Large intestine (tissue), 3 donors: ENCODE measurements around the gene GPR61. TPM values are rescaled to one million over a fixed set of nuclear protein-coding genes. Genes with fewer than 3 reads are reported as not detected.

Experiments used
- DNase-seq, 2 donors: peaks; one replicate each; pipeline versions ENCODE4 v3.0.0 to v3.0.0-alpha.2; 2013
- H3K27ac ChIP-seq: one replicate; pipeline ENCODE4 v1.5.1; 2013; ENCODE audit warnings: low read length
- H3K27me3 ChIP-seq: 2 replicates; pipeline ENCODE4 v1.6.1; 2013; ENCODE audit warnings: low read length; ENCODE audit not compliant: control insufficient read depth, insufficient read depth
- H3K36me3 ChIP-seq: 2 replicates; pipeline ENCODE4 v1.6.1; 2013; ENCODE audit warnings: low read length; ENCODE audit not compliant: control insufficient read depth, insufficient read depth
- H3K4me1 ChIP-seq: one replicate; pipeline ENCODE4 v1.6.1; 2013; ENCODE audit warnings: low read length; ENCODE audit not compliant: control insufficient read depth, insufficient read depth
- H3K4me3 ChIP-seq: one replicate; pipeline ENCODE4 v1.5.1; 2013; ENCODE audit warnings: low read length
- H3K9me3 ChIP-seq: one replicate; pipeline ENCODE4 v1.6.1; 2013; ENCODE audit warnings: mild to moderate bottlenecking, low read depth, low read length, moderate library complexity; ENCODE audit not compliant: control insufficient read depth
- WGBS: methylation state at CpG from one replicate; pipeline ENCODE4 v1.1.5; 2013; ENCODE audit warnings: low lambda C conversion rate; ENCODE audit not compliant: insufficient coverage; 5-methylcytosine and 5-hydroxymethylcytosine counted together
- polyA plus RNA-seq: library from polyadenylated mRNA; unstranded; fragments of 120-200 nt; gene quantifications from one replicate; pipeline ENCODE4 v1.2.1, GENCODE V29; 2013

GPR61 gene
- polyA plus RNA-seq, 1 donor = 0.93 TPM

DNA sequence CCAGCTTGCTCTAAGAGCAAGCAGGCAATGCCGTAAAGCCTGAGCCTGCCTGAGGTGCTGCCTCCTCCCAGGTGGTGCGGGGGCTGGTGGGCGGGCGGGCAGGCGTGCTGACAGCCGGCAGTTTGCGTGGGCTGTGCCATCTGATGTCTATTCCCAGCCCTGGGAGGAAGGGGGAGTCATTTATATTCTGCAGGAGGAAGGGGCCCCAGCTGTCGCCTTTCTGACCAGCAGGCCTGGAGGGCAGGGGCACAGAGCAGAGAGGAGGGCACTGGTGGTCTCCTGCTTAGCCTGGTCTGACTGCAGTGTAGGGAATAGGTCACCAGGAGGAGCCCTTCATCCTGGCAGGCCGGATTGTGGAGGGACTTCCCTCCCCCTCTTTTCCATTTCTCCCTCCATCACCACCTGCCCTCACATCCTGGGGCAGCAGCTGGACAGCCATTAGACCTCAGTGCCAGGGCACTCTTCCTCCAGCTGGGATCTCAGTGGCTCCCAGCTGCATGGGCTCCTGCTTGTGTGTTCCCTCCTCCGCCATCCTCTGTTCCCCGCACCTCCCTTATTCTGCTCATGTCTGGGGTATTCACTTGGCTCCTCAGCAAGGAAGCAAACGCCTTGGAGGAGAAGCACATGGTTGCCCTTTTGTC is 41.4 kb upstream of the GPR61 start:
- Histone ChIP-seq H3K4me1 (peaks cover 20% of the 10 kb centered on the region), H3K4me3 (no peak overlapping the region), H3K9me3 (no peaks in the 10 kb centered on the region), H3K27ac (no peak overlapping the region), H3K27me3 (no peaks in the 10 kb centered on the region), H3K36me3 (peaks cover 38% of the 10 kb centered on the region)
- DNase-seq = no peak
- no CpG with 5 or more reads among the region's 12 CpGs for WGBS

DNA sequence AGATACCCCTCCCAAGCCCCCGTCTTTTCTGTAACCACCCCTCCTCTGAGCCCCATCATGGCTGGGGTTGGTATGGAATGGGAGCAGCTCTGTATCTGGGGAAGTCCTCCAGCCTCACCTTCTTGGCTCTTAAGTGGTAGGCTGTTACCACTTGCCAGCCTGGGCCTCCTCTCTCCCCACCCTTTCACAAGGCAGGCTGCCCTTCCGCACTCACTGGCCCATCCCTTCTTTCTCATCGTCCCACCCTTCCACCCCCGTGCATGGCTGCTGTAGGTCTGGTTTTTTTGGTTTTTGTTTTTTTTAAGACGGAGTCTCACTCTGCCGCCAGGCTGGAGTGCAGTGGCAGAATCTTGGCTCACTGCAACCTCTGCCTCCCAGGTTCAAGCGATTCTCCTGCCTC is 40.6 kb upstream of the GPR61 start:
- H3K36me3 ChIP-seq = peaks cover 38% of the 10 kb centered on the region
- WGBS = 80% methylated on average over 1 of the region's 7 CpGs
- H3K27me3 ChIP-seq = no peaks in the 10 kb centered on the region
- H3K27ac ChIP-seq = peak overlapping the region; percentile 11
- no peaks in the 10 kb centered on the region for H3K9me3 ChIP-seq
- H3K4me1 ChIP-seq = peaks cover 16% of the 10 kb centered on the region
- H3K4me3 ChIP-seq = no peak overlapping the region
- DNase-seq = no peak

DNA sequence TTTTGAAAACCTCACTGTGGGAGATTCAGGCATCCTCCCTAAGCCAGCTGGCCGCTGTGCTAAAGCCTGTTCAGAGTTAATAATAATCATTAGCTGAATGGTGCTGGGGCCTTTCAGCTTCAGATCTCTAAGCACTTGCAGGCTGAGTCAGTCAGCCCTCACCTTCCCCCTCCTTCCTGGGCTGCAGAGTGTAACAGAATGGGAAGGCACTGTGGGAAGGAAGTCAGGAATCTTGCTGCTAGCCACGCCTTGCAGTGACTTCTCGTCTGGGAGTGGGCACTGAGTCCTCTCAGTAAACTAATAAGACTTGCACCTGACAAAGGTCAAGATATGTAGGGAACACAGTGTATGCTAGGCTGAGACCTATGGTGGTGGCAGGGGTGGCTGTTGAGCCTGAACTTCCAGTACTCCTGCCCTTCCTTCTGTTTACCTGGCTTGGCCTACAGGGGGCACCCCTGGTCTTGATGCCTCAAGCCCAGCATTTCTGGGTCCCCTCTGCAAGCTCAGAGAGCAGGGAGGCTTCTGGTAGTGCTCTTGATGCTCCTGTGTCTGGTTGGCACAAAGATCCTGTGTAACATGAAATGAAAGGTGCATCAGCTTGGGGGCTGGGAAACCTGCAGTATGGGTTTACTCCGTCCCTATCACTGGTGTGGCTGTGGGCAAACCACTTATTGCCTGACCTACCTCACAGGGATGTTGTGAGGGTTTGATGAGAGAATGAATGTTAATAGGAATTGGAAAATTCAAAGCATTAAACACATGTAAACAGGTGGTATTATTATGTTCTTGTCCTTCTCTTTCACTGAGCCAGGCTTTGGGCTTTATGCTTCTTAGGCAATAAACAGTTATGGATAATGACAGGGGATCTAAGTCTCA is 39.8 kb upstream of the GPR61 start:
- Histone ChIP-seq H3K4me3 (no peak overlapping the region), H3K9me3 (no peaks in the 10 kb centered on the region), H3K27me3 (no peaks in the 10 kb centered on the region), H3K27ac (no peak overlapping the region), H3K4me1 (peaks cover 11% of the 10 kb centered on the region), H3K36me3 (peaks cover 38% of the 10 kb centered on the region)
- peak; percentile 53 to 70 for DNase-seq
- no CpG with 5 or more reads among the region's 4 CpGs for WGBS

GRCh38 chr1:109500941-109501381 is 38.7 kb upstream of the GPR61 start:
- peaks cover 35% of the 10 kb centered on the region for H3K36me3 ChIP-seq
- peaks cover 10% of the 10 kb centered on the region for H3K4me1 ChIP-seq
- H3K4me3 ChIP-seq = no peak overlapping the region
- DNase-seq = peak in 1 of 2 donors; percentile 44
- no peaks in the 10 kb centered on the region for H3K9me3 ChIP-seq
- no CpG with 5 or more reads among the region's 5 CpGs for WGBS
- peak overlapping the region; percentile 5 for H3K27ac ChIP-seq
- no peaks in the 10 kb centered on the region for H3K27me3 ChIP-seq

GRCh38 chr1:109501644-109502363 is 37.9 kb upstream of the GPR61 start:
- Histone ChIP-seq H3K4me1 (peaks cover 10% of the 10 kb centered on the region), H3K4me3 (no peak overlapping the region), H3K27ac (peak overlapping the region; percentile 5), H3K9me3 (no peaks in the 10 kb centered on the region), H3K36me3 (peaks cover 26% of the 10 kb centered on the region), H3K27me3 (no peaks in the 10 kb centered on the region)
- no peak for DNase-seq
- no CpG with 5 or more reads among the region's 5 CpGs for WGBS

DNA sequence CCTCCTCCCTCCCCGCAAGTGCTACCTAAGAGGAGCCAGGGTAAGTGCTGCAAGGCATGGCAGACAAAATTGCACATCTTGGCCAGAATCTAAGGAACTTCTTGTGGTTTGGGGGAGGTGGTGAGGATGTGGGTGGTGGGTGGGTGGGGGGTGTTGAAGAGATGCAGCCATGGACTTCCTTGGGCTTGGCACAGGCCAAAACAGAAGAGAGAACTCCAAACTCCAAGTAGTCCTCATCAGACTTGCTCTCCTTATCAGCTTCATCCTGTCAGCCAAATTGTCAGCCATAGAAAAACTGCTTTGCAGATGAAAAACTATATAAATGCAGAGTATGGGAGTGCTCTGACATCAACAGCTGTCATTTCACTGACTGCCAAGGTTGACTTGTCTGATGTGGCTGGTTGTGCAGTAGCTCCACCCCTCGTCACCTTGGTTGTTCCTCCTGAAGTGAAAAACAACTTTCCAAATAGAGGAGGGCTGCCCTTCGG is 37.3 kb upstream of the GPR61 start:
- Histone ChIP-seq H3K27me3 (no peaks in the 10 kb centered on the region), H3K9me3 (no peaks in the 10 kb centered on the region), H3K36me3 (peaks cover 20% of the 10 kb centered on the region), H3K4me3 (no peak overlapping the region), H3K4me1 (peaks cover 10% of the 10 kb centered on the region), H3K27ac (no peak overlapping the region)
- DNase-seq = no peak
- 100% methylated on average over 2 of the region's 3 CpGs for WGBS

GRCh38 chr1:109503935-109504334 is 35.7 kb upstream of the GPR61 start:
- H3K36me3 ChIP-seq = peaks cover 13% of the 10 kb centered on the region
- no peak for DNase-seq
- no peak overlapping the region for H3K4me3 ChIP-seq
- no peak overlapping the region for H3K27ac ChIP-seq
- H3K4me1 ChIP-seq = peaks cover 3% of the 10 kb centered on the region
- WGBS = no CpG with 5 or more reads among the region's 5 CpGs
- no peaks in the 10 kb centered on the region for H3K27me3 ChIP-seq
- H3K9me3 ChIP-seq = no peaks in the 10 kb centered on the region

GRCh38 chr1:109504974-109505373 is 34.7 kb upstream of the GPR61 start:
- WGBS = 80% methylated on average over 1 of the region's 1 CpG
- H3K4me3 ChIP-seq = no peak overlapping the region
- no peaks in the 10 kb centered on the region for H3K27me3 ChIP-seq
- H3K36me3 ChIP-seq = peaks cover 13% of the 10 kb centered on the region
- no peak for DNase-seq
- H3K4me1 ChIP-seq = peaks cover 2% of the 10 kb centered on the region
- H3K9me3 ChIP-seq = no peaks in the 10 kb centered on the region
- no peak overlapping the region for H3K27ac ChIP-seq

DNA sequence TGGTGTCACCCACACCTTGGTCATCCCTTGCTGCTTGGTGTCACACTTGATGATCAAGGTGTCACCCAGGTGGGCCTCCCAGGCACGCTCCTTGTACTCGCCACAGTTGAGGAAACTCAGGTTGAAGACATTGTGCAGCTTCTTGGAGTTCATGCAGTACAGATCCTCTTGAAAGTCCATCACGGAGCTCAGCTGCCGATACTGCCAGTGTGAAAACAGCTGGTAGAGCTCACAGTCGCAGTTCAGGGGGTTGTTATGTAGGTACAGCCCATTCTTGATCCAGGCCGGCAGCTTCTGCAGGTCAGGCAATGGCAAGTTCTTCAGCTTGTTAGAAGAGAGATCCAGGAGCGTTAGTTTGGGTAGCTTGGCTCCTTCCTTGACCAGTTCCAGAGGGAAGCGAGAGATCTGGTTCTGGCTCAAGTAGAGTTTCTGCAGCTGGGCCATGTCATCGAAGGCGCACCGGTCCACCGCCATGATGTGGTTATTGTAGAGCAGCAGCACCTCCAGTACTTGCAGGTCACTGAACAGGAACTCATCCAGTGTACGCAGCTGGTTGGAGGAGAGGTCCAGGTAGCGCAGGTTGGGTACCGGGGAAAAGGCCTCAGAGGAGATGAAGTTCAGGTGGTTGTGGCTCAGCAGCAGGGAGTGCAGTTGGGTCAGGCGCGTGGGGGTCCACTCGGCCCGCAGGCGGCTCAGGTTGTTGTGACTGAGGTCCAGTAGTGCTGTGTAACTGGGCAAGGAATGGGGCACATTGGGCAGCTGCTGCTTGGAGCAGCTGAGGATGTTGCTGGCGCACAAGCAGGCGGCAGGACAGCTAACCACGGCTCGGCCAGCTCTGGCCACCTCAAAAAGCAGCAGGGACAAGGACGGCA is 31.4 kb upstream of the GPR61 start:
- H3K4me3 ChIP-seq = no peak overlapping the region
- H3K27me3 ChIP-seq = peaks cover 5% of the 10 kb centered on the region
- H3K9me3 ChIP-seq = no peaks in the 10 kb centered on the region
- H3K4me1 ChIP-seq = peaks cover 5% of the 10 kb centered on the region
- no peak for DNase-seq
- no CpG with 5 or more reads among the region's 25 CpGs for WGBS
- no peak overlapping the region for H3K27ac ChIP-seq
- H3K36me3 ChIP-seq = peaks cover 4% of the 10 kb centered on the region
